T-helper 1 cell treated with Interleukin-12 subunit alpha and Interleukin-12 subunit beta and Interleukin-4 antibody, amounts not matched to agents 30 ng/mL and 1 ng/mL, for 36 hours (primary cell): Measurements from ENCODE around the gene BCL2. TPM values are rescaled to one million over a fixed set of nuclear protein-coding genes. Genes with fewer than 3 reads are reported as not detected.

Experiments used
- intact Hi-C: fragments of 100-400 bp; cut with micrococcal nuclease; formaldehyde crosslinking; loops from one replicate; pipeline ENCODE4 v1.15.1; 2024
- total RNA-seq: library from RNA; stranded (reverse); gene quantifications from 2 replicates; pipeline ENCODE4 v1.2.3, GENCODE V29; 2022

The BCL2 gene
- total RNA-seq, 1 donor from 2014 or later = 148 TPM

GRCh38 chr18:63263444-63263843, 56.1 kb downstream of the BCL2 start:
- intact Hi-C loops = no loop called here

DNA sequence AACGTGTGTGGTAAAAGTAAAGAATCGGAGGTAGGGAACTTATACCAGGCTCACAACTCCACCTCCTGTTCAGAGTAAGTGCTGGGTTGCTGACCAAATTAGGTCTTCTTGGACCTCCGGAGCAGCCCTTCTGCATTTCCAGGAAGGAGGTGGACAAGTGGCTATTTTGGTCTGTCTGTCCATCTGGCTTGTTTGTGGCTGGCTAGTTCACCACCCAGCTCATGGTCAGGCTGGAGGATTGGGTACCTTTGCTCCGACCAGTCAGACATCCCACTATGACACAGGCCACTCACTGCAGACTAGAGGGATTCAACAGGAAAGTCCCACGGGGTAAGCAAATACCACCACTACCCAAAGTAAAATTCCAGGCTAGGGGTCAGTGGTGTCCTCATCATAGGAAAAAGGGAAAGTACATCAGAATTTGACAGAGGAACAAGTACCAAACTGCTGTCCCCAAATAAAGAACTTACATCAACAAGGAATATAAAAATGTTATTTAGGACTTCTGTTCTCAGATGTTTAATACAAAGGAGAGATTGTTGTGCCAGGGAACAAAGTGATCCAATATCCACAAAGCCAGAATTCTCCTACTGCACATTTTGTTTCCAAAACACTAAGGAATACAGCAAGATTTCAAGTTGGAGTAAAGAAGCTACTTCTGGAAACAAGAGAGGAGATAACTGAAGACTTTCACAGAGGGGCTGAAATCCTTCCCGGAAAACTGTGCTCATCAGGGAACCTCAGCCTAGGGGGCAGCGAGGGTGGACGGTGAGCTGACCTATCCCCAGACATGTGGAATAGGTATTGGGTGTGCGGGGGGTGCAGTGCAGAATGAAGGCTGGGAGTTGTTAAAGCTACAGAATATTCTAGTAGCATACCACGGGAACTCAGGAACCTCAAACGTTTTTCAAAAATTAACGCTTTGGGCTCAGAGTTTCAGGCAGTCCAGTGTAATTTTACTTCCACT, 56.9 kb downstream of the BCL2 start:
- intact Hi-C loops = no loop called here

- intact Hi-C loops = no loop called here
These were observed 58.5 kb downstream of the BCL2 start for GRCh38 chr18:63261029-63261428.

- intact Hi-C loops = no loop called here
These were observed 59.2 kb downstream of the BCL2 start for GRCh38 chr18:63260380-63260754.

- intact Hi-C loops = no loop called here
These were observed 59.8 kb downstream of the BCL2 start for GRCh38 chr18:63259567-63260379.

DNA sequence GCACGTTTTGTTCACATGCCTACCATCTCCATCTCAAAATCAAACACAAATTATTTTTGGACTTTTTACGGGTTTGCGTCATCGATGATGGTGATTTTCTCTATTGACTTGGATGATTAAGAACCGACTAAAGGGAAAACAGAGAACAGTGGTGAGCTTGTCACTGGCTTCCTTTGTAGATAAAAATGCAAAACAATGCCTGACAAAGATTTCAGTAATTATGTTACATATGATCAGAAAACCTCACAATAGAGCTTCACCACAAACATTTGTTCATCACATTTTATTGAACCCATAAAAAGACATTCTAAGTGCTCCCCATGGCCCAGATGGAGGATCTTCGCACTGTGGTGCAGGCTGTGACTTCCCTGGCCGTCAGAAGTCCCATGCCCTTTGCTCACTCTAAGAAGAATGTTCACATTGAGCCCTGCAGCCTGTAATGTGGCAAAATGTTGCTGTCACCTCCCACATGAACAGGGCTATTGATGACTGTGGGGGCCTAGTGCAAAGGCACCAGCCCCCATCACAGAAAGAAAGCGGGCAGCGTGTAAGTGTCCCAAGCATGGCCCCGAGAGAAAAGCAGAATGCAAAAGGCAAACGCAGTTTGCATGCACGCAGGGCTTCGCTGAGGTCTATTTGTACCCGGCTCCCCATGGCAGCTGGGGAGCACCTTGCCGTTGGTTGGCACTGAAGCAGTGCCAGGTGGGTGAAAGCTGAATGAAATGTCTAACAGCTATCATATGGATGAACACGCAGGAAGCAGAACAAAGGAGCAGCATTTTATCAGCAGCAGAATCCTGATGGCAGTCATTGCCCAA, 60.6 kb downstream of the BCL2 start:
- intact Hi-C loops = no loop called here

DNA sequence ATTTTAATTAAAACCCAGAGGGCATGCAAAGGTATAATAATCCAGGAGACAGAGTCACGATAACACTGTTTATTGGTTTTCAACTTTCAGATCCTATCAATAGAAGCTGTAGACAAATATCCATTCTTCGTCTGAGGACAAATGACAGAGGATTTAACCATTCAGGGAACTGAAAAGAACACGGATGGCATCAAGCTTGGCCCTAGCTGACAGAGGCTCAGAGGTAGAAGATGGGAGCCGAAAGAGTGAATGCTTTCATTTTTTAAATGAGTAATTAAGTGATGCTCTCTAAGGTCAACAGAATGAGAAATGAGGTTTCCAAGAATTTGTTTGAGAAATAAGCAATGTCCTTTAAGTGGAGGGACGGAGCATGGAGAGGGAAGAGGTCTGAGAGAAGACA, 62.1 kb downstream of the BCL2 start:
- intact Hi-C loops = no loop called here

- intact Hi-C loops = no loop called here
These were observed 64.1 kb downstream of the BCL2 start for GRCh38 chr18:63255435-63255834.

DNA sequence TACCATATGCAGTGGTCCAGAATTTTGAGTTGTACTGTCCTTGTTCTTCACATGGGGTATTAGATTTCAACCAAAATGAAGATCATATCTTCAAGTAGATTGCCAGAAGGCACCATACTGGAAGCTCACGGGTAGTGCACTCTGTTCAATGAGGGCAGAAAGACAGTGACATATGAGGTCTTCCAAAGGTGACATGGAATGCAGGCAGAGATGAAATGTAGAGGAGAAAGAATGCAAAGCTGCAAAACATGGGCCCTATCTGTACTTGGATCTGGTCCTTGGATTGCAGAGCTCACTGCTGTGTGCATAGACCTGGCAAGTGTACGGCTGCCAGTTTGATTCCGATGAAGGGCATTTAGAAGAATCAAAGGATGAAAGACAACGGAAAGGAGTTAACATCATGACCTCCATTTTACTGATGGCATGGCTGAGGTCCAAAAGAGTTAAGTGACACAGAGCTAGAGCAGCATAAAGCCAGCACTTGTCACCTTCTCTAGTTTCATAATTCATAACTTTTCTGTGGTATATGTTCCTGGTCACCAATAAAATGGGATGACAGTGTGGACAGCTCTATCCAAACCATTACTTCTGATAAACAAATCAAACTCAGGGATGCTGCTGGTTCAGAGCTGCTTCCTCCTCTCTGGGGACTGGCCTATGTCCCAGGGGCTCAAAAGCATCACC, 64.7 kb downstream of the BCL2 start:
- intact Hi-C loops = loop anchor here (5.0 kb wide), 1 partner anchor 62 kb away; the partner anchor contains the start of gene BCL2

DNA sequence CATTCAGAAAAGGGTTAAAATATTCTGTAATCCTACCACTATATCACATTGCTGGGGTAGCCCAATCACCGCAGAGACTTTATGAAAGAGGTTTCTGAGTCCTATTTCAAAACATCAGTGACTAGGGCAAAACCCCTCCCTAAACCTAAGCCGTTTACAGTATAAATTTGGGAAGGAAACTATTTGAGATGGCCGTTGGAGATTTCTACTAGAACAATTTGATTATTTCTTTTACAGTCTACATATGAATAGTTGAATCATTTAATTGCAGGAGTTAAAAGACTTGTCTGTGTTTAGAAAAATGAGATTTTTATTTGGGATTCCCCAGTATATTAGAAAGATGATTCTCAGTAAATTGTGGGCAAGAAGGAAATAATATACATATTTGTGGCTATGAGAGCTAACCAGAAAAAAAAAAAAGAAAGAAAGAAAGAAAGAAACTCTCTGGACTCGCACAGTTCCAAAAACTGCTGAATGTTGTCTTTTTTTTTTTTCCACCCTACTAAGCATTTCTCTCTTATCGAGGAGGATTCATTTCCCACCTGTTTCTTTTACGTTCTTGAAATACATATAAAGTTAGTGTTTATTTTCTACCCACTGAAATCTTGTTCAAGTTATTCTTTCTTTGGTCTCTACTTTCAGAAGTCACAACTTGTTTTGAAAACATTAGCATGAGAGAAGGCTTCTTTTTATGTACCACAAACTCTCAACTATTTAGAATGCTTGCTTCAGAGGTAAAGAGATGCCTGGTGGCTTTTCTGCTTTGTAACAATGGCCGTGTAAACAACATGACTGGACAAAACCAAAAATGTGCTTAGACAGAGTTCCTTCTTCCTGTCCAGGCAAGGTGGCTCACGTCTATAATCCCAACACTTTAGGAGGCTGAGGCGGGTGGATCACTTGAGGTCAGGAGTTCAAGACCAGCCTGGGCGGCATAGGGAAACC, 65.9 kb downstream of the BCL2 start:
- intact Hi-C loops = loop anchor here (5.0 kb wide), 1 partner anchor 64 kb away; the partner anchor contains the start of gene BCL2

GRCh38 chr18:63253014-63253413, 66.6 kb downstream of the BCL2 start:
- intact Hi-C loops = loop anchor here (5.0 kb wide), 1 partner anchor 64 kb away; the partner anchor contains the start of gene BCL2

- intact Hi-C loops = loop anchor here (2.0 to 5.0 kb wide), 2 partner anchors 19 to 68 kb away; partner anchors contain the start of gene BCL2
These were observed 69.8 kb downstream of the BCL2 start for GRCh38 chr18:63249771-63250170.

- intact Hi-C loops = no loop called here
These were observed 71.6 kb downstream of the BCL2 start for GRCh38 chr18:63247926-63248325.

- intact Hi-C loops = no loop called here
These were observed 72.1 kb downstream of the BCL2 start for GRCh38 chr18:63247506-63247905.

- intact Hi-C loops = no loop called here
These were observed 74.0 kb downstream of the BCL2 start for GRCh38 chr18:63245600-63245999.

DNA sequence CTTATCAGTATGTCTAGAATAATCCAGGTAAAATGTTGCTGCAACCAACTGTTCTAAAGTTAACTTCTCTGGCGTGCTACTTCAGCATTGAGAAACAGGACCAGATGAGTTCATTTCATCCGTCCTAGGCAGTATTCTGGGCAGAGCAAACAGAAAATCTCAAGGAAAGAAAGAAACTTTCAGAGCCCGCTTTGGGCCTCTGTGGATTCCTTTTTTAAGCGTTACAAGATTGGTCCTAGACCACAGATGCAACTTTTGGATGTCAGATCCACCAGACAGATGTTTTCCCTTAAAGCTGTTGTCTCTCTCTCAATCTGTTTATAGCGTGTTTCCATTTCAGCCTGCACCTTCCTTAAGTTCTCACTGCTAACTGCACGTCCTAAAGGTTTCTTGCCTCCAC, 75.0 kb downstream of the BCL2 start:
- intact Hi-C loops = no loop called here

- intact Hi-C loops = no loop called here
These were observed 77.8 kb downstream of the BCL2 start for GRCh38 chr18:63241760-63242159.

DNA sequence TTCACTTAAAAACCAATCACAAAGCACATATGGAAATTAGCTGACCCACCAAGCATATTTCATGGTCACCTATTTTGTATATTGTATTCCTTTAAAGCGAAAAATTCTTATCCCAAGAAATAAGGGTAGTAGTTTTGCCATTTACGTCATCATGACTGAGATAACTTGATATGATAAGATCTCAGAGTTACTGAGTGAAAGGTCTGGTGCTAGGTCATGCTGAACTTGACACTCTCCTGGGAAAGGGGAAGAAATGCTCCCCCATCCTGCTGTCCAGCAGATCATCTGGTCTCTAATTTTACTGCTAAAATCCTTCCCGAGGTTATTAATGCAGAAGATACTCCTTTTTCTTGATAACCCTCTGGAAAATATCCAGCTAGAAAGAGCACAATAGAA, 78.3 kb downstream of the BCL2 start:
- intact Hi-C loops = no loop called here

DNA sequence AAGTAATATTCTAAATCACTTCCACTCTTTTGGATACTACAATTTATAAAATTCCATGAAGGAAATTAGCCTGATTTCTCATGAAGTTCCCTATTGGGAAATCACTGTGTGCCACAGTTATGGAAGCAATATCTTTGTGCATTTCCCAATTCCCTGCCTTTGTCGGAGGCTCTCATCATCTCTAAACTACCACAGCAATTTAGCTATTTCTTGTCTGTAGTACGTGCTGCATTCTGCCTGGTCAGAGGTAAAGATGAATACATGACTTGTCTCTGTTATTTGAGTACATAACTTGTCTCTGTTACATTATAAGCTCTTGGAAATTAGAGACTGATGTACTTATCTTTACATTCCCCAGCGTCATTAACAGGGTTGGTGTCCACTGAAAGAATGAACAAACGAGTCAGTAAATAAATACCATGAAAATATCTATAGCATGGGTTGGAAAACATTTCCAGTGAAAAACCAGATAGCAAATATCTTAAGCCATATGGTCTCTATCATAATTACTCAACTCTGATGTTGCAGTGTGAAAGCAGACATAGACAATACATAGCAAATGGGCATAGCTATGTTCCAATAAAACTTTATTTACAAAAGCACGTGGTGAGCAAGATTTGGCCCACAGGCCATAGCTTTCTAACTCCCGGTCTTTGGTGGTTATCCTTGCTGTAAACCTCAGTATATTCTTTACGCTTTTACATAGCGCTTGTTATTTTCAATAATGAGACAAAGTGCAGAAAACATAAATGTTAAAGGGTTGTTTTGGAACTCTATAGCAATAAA, 78.8 kb downstream of the BCL2 start:
- intact Hi-C loops = no loop called here
